HG02642 (cell line): ENCODE data around the gene NISCH.

Source experiments
- ATAC-seq: cut with Tn5 transposase; IDR thresholded peaks from one replicate; pipeline ENCODE4 v1.9.1; 2021; ENCODE audit warnings: mild to moderate bottlenecking; ENCODE audit not compliant: unreplicated experiment, poor library complexity

Gene NISCH

GRCh38 chr3:52468336-52468735 lies 12.9 kb downstream of the NISCH start:
- no peak for ATAC-seq

GRCh38 chr3:52469001-52469400 lies 13.6 kb downstream of the NISCH start:
- no peak for ATAC-seq

GRCh38 chr3:52470920-52471319 lies 15.5 kb downstream of the NISCH start:
- ATAC-seq = no peak

GRCh38 chr3:52471371-52472238 lies 16.2 kb downstream of the NISCH start:
- no peak for ATAC-seq

- ATAC-seq = no peak
Observed at GRCh38 chr3:52472239-52473000, 17.0 kb downstream of the NISCH start.

DNA sequence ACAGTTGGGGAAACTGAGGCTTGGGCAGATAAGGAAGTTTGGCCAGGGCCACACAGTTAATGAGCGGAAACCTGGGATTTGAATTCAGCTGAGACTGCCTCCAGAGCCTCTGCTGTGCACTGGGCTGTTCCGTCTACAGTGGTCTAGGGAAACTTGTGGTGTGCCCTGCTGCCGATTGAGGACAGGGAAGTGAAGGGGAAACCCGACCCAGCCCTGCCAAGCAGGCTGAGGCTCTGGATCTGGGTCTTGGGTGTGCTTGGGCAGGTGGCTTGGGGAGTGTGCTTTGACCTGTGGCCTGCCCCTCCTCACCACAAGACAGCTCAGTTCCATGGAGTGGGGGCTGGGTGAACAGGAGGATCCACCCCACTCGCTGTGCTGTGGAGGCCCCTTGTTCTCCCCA lies 17.6 kb downstream of the NISCH start:
- no peak for ATAC-seq

DNA sequence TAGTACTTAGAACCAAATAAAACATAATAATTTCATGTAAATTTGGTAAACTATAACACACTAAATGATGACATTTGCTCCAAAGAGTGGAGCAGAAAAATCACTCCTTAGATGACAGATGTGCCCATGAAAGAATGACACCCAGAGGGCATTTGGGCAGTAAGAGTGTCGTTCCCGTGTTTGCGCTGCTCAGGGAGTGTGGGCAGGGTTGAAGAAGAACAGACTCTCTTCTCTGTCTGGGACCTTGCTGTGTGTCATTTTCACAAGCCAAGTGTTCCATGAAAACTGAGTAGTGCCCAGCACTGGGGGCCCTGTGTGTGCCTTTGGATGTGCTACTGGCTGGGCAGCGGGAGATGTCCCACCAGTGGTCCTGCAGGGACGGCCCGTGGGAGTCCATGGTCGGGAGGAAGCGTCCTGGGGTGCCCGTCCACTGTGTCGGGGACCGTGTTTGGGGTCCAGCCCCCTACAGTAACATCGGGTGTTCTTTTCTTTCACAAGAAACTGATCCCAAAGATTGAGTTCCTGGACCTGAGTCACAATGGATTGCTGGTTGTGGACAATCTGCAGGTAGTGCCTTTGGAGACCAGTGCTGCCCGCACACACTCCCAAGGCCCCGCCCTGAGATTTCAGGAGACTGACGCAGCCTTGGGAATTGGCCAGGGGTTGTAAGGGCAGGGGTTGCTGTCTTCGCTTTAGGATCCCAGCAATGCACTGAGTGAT lies 21.8 kb downstream of the NISCH start:
- ATAC-seq = no peak

DNA sequence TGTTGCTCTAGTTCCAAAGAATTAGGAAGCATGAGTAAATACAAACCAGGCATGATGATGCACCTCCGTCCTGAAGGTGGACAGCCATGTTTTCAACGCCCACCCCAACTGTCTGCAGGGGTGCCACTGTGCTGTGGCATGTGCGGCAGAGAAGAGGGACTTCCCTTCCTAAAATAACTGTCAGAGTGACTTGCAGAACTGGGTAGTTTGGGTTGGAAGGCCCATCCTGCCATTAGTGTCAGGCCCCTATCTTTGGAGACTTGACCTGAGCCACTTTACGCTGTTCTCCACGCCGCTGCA lies 22.3 kb downstream of the NISCH start:
- no peak for ATAC-seq

DNA sequence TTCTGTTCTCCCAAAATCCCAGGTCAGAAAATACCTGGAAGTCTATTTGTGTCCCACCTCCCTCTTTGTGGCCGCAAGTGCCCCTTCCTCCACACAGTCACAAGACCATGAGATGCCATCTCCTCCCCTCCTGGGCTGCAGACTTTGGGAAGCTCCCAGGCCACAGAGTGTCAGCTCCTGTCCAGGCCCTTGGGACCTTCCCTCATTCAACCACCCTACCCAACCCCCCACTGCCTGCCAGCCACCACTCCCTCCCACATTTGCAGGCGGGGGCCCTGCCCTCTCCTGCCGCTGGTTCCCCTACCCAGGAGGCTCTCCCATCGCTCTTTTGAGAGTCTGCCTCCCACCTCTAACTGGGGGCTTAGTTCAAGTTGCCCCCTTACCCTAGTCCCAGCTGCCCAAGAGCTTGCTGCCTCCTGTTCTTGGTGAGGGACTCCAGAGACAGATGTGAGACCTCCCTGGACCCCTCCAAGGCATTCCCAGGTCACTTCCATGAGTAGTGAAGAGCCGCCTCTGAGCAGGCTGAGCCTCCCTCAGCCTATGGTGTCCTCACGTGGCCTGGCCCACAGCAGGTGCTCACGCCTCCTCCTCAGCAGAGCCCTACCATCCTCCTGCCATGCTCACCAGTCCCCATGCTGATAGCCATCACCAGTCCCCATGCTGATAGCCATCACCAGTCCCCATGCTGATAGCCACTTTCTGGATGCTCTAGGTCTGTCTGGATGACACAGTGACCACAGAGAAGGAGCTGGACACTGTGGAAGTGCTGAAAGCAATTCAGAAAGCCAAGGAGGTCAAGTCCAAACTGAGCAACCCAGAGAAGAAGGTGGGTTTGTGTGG lies 23.9 kb downstream of the NISCH start:
- no peak for ATAC-seq

GRCh38 chr3:52479877-52480575 lies 24.6 kb downstream of the NISCH start:
- ATAC-seq = no peak

DNA sequence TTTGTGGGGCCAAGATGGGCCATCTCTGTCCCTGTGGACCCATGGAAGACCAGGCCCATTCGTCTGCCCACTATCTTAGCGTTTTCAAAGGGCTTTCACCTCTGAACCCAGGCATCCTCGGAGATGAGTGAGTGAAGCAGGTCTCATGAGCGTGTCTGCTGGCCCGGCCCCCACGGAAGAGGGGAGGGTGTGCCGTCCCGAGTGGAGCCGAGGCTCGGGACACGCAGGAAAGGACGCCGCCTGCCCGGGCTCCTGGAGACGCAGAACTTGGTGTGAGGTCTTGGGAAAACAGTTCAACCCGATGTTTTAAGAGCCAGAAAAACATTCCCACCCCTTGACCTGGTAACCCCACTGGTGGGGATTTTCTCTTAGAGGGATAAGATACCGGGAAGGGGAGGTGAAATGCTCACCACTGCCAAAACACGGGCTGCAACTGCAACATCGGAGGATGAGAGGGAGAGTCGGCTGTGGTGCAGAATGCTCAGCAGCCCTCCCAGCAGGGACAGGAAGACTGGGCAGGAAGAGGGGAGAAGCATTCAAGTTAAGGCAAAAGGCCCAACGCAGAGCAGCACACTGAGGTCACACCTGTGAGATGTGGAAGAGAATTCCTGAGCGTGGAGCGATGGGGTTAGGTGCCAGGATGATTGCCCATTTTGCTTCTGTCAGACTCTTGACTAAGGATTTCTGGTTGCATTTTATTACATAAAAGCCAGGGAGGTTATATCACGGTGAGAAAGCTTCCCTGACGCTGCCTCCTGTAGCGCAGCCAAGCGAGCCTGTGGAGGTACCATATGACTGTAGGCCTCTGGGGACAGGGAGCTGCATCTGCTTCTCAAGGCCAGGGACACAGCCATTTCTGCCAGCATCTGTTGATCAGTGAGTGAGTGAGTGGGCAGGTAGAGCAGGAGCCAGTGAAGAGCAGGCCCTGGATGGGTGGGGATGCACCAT lies 25.6 kb downstream of the NISCH start:
- no peak for ATAC-seq

GRCh38 chr3:52481819-52482521 lies 26.6 kb downstream of the NISCH start:
- no peak for ATAC-seq

GRCh38 chr3:52483081-52483480 lies 27.7 kb downstream of the NISCH start:
- ATAC-seq = no peak

- no peak for ATAC-seq
Observed at GRCh38 chr3:52483577-52484381, 28.4 kb downstream of the NISCH start.

DNA sequence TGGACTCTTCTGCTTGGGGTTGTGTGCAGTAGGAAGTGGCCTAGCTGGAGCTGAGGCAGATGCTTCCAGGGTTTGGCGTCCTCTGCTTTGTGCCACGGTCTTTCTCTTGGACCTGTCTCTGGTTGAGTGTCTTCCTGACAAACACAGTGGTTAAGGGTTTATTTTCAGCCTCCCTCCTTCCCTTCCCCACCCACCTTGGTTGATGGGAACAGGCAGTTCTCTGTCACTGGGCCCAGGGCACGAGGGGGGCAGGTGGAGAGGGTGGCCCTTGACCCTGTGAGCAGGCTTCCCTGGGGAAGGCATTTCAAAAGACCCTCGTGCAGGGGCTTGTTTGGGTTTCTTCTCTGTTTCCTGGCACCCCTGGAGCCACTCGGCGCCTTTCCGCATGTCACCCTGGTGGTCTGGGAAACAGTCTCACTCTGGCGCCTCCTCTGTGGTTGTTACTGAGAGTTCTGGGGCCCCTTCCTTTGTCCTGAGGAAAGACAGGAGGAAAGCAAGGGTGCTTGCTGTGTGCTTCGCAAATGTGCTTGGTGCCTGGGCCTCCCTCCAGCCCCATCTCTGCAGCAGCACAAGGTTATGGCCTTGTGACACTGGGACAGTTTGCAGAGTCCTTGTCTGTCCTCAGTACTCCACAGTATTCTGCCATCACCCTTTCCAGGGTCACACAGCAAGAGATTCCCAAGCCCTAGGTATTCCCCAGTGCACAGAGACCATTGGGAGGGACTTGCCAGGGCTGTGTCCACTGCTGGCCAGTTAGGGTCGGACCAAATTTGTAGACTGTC lies 29.5 kb downstream of the NISCH start:
- no peak for ATAC-seq

GRCh38 chr3:52487050-52487787 lies 31.8 kb downstream of the NISCH start:
- ATAC-seq = no peak
